ENCODE results near the gene MRPL37.
"Not testable (repeated sequence)": the region's sequence is repeated elsewhere in the genome, so short reads cannot be mapped to it uniquely, and the experiment has no call there.

The MRPL37 gene

GRCh38 chr1:54199151-54199764, 709 bp upstream of the MRPL37 start:
- no peak for DNase-seq (ENCODE audit: low read depth, low spot score)
- Histone ChIP-seq H3K36me3 (ENCODE audit: insufficient read depth, low read length) (peaks cover 20% of the 10 kb centered on the region; the same call in 1 of the 2 replicates), H3K27ac (no peak overlapping the region)

GRCh38 chr1:54200519-54200997, 591 bp downstream of the MRPL37 start:
- no peak for TF ChIP-seq POLR2AphosphoS5 (IDR thresholded peaks at IDR 0.05; ENCODE audit: borderline replicate concordance, low read depth, low read length)
- no peak for TF ChIP-seq EZH2 (IDR thresholded peaks at IDR 0.05)
- peaks cover 26% of the 10 kb centered on the region for H3K36me3 ChIP-seq (ENCODE audit: insufficient read depth, low read length)
- peak overlapping the region; percentile 87 for H3K4me3 ChIP-seq
- DNase-seq (ENCODE audit: low read depth, low spot score) = no peak
- peak overlapping the region; percentile 91 for H3K9ac ChIP-seq (ENCODE audit: insufficient read length)
- H3K9me3 ChIP-seq (ENCODE audit: low read depth, low read length) = no peaks in the 10 kb centered on the region
- no peak overlapping the region for H3K27ac ChIP-seq

More at GRCh38 chr1:54199151-54199764, 709 bp upstream of the MRPL37 start:
- peak overlapping the region; percentile 82 for H3K9ac ChIP-seq (ENCODE audit: insufficient read length)
- H3K9me3 ChIP-seq (ENCODE audit: low read depth, low read length) = no peaks in the 10 kb centered on the region
- H3K4me3 ChIP-seq = peak overlapping the region; percentile 87
- TF ChIP-seq POLR2AphosphoS5 (IDR thresholded peaks at IDR 0.05; ENCODE audit: borderline replicate concordance, low read depth, low read length) (no peak), EZH2 (IDR thresholded peaks at IDR 0.05) (no peak), FOXP2 (optimal IDR thresholded peaks at IDR 0.05; ENCODE audit: control extremely low read depth, extremely low read length, insufficient read depth) (no peak)

- Histone ChIP-seq H3K4me3 (no peak overlapping the region), H3K36me3 (ENCODE audit: insufficient read depth, low read length) (peaks cover 53% of the 10 kb centered on the region), H3K27ac (no peak overlapping the region), H3K9ac (ENCODE audit: insufficient read length) (no peak overlapping the region), H3K9me3 (ENCODE audit: low read depth, low read length) (no peaks in the 10 kb centered on the region)
- no peak for DNase-seq (ENCODE audit: low read depth, low spot score)
- no peak for TF ChIP-seq POLR2AphosphoS5 (IDR thresholded peaks at IDR 0.05; ENCODE audit: borderline replicate concordance, low read depth, low read length)
- no peak for TF ChIP-seq FOXP2 (optimal IDR thresholded peaks at IDR 0.05; ENCODE audit: control extremely low read depth, extremely low read length, insufficient read depth)
- TF ChIP-seq EZH2 (IDR thresholded peaks at IDR 0.05) = no peak
Observed at GRCh38 chr1:54204199-54204598, 4.2 kb downstream of the MRPL37 start.

GRCh38 chr1:54207287-54207686, 7.3 kb downstream of the MRPL37 start:
- H3K36me3 ChIP-seq (ENCODE audit: insufficient read depth, low read length) = peaks cover 80% of the 10 kb centered on the region
- H3K9me3 ChIP-seq (ENCODE audit: low read depth, low read length) = no peaks in the 10 kb centered on the region
- H3K27ac ChIP-seq = no peak overlapping the region
- no peak overlapping the region for H3K9ac ChIP-seq (ENCODE audit: insufficient read length)
- DNase-seq (ENCODE audit: low read depth, low spot score) = no peak
- H3K4me3 ChIP-seq = no peak overlapping the region
- no peak for TF ChIP-seq FOXP2 (optimal IDR thresholded peaks at IDR 0.05; ENCODE audit: control extremely low read depth, extremely low read length, insufficient read depth)
- TF ChIP-seq EZH2 (IDR thresholded peaks at IDR 0.05) = no peak

DNA sequence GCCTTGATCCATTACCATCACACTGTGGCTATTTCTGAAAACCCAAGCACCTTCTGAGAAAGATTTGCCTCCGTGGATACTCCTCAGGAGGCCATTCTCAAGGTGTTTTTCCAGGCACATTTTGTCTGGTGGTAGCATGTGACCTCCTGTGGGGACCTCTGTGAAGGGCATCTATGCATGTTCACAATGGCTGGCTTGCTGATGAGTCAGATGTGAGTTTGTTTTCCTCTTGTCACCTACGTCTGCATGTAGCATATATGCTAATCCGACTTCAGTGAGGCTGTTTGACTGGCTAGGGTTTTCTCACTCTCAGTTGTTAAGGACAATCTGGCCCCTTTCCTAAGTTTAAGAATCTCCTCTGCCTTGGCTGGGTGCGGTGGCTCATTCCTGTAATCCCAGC, 7.9 kb downstream of the MRPL37 start:
- DNase-seq (ENCODE audit: low read depth, low spot score); H3K27ac ChIP-seq; H3K4me3 ChIP-seq; H3K9ac ChIP-seq (ENCODE audit: insufficient read length); H3K9me3 ChIP-seq (ENCODE audit: low read depth, low read length): not testable (repeated sequence)
- H3K36me3 ChIP-seq (ENCODE audit: insufficient read depth, low read length) = peaks cover 80% of the 10 kb centered on the region

DNA sequence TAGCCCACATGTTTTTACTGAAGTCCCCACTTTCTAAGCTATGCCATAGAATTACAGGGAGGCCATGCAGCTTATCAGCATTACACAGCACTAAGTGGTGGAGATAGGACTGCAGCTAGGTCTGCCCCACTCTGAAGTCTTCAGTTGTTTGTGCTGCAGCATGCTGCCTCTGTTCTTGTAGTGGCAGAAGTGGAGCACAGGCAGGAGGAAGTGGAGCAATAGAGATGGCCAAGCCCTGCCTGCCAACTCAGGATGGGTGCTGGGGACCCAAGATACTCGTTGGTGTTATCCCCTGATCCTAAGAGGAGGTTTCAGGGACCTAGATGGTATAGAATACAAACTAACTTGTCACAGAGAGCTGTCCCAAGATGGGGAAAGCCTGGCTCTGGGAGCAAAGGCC, 12.9 kb downstream of the MRPL37 start:
- Histone ChIP-seq H3K9ac (ENCODE audit: insufficient read length) (no peak overlapping the region), H3K4me3 (no peak overlapping the region), H3K27ac (no peak overlapping the region), H3K36me3 (ENCODE audit: insufficient read depth, low read length) (peaks cover 91% of the 10 kb centered on the region), H3K9me3 (ENCODE audit: low read depth, low read length) (no peaks in the 10 kb centered on the region)
- TF ChIP-seq FOXP2 (optimal IDR thresholded peaks at IDR 0.05; ENCODE audit: control extremely low read depth, extremely low read length, insufficient read depth) (no peak), EZH2 (IDR thresholded peaks at IDR 0.05) (no peak), POLR2AphosphoS5 (IDR thresholded peaks at IDR 0.05; ENCODE audit: borderline replicate concordance, low read depth, low read length) (no peak)
- DNase-seq (ENCODE audit: low read depth, low spot score) = no peak

- no peak for DNase-seq (ENCODE audit: low read depth, low spot score)
- Histone ChIP-seq H3K9ac (ENCODE audit: insufficient read length) (no peak overlapping the region), H3K27ac (no peak overlapping the region), H3K36me3 (ENCODE audit: insufficient read depth, low read length) (peaks cover 90% of the 10 kb centered on the region), H3K9me3 (ENCODE audit: low read depth, low read length) (no peaks in the 10 kb centered on the region), H3K4me3 (no peak overlapping the region)
- TF ChIP-seq FOXP2 (optimal IDR thresholded peaks at IDR 0.05; ENCODE audit: control extremely low read depth, extremely low read length, insufficient read depth) (no peak), EZH2 (IDR thresholded peaks at IDR 0.05) (no peak), POLR2AphosphoS5 (IDR thresholded peaks at IDR 0.05; ENCODE audit: borderline replicate concordance, low read depth, low read length) (no peak)
Observed at GRCh38 chr1:54215523-54215922, 15.6 kb downstream of the MRPL37 start.

DNA sequence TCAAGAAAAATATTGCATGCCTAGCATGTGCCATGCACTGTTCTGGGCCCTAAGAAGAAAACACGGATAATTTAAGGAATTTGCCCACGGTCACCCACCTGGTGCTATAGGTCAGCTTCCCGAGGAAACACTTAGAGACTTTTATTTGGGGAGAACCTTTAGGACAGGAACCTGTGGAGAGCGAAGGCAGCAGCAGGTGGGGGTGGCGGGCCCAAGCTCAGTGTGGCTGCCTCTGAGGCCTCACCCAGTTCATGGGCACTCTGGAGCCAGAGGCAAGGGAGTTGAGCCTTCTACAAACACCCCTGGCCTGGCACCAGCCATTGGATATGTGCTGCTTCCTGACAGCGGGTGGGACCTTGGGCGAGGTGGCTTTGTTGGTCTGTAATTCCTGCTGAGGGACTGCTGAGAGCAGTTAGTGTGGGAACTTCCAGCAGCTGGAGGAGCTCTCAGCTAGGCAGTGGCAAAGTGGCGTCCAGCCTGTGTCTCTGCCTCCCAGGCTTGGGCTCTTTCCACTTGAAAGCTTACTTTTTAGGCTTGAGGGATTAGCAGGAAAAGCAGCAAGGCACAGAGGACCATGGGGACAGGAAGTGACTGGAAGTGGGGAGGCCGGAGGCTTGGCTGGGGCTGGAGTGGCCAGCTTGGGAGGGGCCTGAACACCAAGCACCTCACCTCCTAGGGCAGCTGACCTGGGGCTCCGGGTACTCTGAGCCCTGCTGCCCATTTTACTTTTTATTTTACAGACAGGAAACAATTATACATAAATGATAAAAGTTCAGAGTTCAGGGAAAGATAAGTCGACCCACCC, 19.1 kb downstream of the MRPL37 start:
- Histone ChIP-seq H3K4me3 (no peak overlapping the region), H3K36me3 (ENCODE audit: insufficient read depth, low read length) (peaks cover 56% of the 10 kb centered on the region), H3K27ac (peak overlapping the region; percentile 80), H3K9me3 (ENCODE audit: low read depth, low read length) (no peaks in the 10 kb centered on the region), H3K9ac (ENCODE audit: insufficient read length) (peak overlapping the region; percentile 37)
- TF ChIP-seq FOXP2 (optimal IDR thresholded peaks at IDR 0.05; ENCODE audit: control extremely low read depth, extremely low read length, insufficient read depth) (no peak), POLR2AphosphoS5 (IDR thresholded peaks at IDR 0.05; ENCODE audit: borderline replicate concordance, low read depth, low read length) (0 out of 2 replicates have a peak, but pooled peaks have one; percentile 8)
- DNase-seq (ENCODE audit: low read depth, low spot score) = no peak

GRCh38 chr1:54219688-54220003, 19.7 kb downstream of the MRPL37 start:
- Histone ChIP-seq H3K27ac (peak overlapping the region; percentile 80), H3K9ac (ENCODE audit: insufficient read length) (peak overlapping the region; percentile 37)
- DNase-seq (ENCODE audit: low read depth, low spot score) = no peak

More at GRCh38 chr1:54219688-54220003, 19.7 kb downstream of the MRPL37 start:
- Histone ChIP-seq H3K9me3 (ENCODE audit: low read depth, low read length) (no peaks in the 10 kb centered on the region), H3K4me3 (no peak overlapping the region), H3K36me3 (ENCODE audit: insufficient read depth, low read length) (peaks cover 51% of the 10 kb centered on the region)
- TF ChIP-seq POLR2AphosphoS5 (IDR thresholded peaks at IDR 0.05; ENCODE audit: borderline replicate concordance, low read depth, low read length) = no peak
